ENCODE data around the gene SYNE1.

DNA sequence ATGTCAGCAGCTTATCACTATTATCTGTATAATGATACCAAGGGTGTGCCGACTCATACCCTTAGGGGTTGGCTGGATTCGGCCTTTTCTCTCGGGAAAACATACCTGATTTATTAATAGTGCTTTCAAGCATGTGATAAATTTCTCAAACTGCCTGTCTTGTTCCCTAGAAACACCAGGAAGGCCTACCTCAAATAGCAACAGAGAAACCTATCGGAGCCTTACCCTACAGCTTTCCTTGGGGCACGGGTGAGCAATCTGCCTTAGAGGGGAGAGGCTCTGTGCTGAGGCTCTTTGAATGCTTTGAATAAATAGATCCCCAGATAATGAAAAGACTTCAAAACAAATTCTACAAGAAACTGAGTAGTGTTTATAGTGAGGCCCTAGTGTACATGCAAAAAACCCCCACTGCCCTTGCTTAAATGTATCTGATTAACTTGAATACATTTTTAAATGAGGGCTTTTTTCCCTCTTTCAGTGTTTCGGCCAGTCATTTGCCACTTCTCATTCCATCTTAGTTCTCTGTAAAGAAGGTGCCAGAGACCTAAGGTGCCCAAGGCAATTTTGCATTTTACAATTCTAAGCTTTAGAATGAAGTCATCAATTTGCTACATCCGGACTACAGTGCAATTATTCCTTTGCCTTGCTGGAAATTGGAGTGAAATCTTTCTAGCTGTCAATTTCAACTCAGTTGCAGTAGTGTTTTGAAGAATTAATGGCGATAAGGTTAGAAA, 509.6 kb downstream of the SYNE1 start:
- TF ChIP-seq, protein P1, sequence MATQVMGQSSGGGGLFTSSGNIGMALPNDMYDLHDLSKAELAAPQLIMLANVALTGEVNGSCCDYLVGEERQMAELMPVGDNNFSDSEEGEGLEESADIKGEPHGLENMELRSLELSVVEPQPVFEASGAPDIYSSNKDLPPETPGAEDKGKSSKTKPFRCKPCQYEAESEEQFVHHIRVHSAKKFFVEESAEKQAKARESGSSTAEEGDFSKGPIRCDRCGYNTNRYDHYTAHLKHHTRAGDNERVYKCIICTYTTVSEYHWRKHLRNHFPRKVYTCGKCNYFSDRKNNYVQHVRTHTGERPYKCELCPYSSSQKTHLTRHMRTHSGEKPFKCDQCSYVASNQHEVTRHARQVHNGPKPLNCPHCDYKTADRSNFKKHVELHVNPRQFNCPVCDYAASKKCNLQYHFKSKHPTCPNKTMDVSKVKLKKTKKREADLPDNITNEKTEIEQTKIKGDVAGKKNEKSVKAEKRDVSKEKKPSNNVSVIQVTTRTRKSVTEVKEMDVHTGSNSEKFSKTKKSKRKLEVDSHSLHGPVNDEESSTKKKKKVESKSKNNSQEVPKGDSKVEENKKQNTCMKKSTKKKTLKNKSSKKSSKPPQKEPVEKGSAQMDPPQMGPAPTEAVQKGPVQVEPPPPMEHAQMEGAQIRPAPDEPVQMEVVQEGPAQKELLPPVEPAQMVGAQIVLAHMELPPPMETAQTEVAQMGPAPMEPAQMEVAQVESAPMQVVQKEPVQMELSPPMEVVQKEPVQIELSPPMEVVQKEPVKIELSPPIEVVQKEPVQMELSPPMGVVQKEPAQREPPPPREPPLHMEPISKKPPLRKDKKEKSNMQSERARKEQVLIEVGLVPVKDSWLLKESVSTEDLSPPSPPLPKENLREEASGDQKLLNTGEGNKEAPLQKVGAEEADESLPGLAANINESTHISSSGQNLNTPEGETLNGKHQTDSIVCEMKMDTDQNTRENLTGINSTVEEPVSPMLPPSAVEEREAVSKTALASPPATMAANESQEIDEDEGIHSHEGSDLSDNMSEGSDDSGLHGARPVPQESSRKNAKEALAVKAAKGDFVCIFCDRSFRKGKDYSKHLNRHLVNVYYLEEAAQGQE (IDR thresholded peaks at IDR 0.05), result no peak
- TF ChIP-seq CTCF (IDR thresholded peaks at IDR 0.05; ENCODE audit: low read depth, low read length, missing input control) (no peak), EGR1 (IDR thresholded peaks at IDR 0.05; ENCODE audit: low read depth in 2 of 2) (no peak), RXRA (IDR thresholded peaks at IDR 0.05) (no peak), JUND (IDR thresholded peaks at IDR 0.05) (no peak)
